SK-N-SH treated with all-trans-retinoic acid at 6 μM for 48 hours (cell line): ENCODE measurements around the gene UBFD1.

Experiments used
- ARNTL ChIP-seq: fragments of 450-650 bp; formaldehyde crosslinking; IDR thresholded peaks from 2 replicates; pipeline ENCODE4 v1.5.0; 2020; ENCODE audit warnings: low read depth, mild to moderate bottlenecking, moderate library complexity, borderline replicate concordance
- ISL1 ChIP-seq: fragments of 250-450 bp; sonication (Bioruptor Pico); IDR thresholded peaks from 2 replicates; pipeline ENCODE4 v2.1.2; 2022; ENCODE audit warnings: mild to moderate bottlenecking, moderate library complexity
- SNAI2 ChIP-seq: fragments of 250-450 bp; sonication (Bioruptor Pico); IDR thresholded peaks from 2 replicates; pipeline ENCODE4 v1.5.0; 2020; ENCODE audit warnings: mild to moderate bottlenecking, moderate library complexity
- TOX ChIP-seq: fragments of 250-450 bp; sonication (Bioruptor Pico); IDR thresholded peaks from 2 replicates; pipeline ENCODE4 v1.8.0; 2021; ENCODE audit warnings: mild to moderate bottlenecking, moderate library complexity, borderline replicate concordance
- ZC3H10 ChIP-seq: fragments of 250-450 bp; sonication (Bioruptor Pico); IDR thresholded peaks from 2 replicates; pipeline ENCODE4 v1.5.1; 2021; ENCODE audit warnings: mild to moderate bottlenecking, moderate library complexity
- ZFP3 ChIP-seq: fragments of 250-450 bp; sonication (Bioruptor Pico); IDR thresholded peaks from 2 replicates; pipeline ENCODE4 v1.5.0; 2020; ENCODE audit warnings: mild to moderate bottlenecking, moderate library complexity
- ZFP30 ChIP-seq: fragments of 450-650 bp; formaldehyde crosslinking; IDR thresholded peaks from 2 replicates; pipeline ENCODE4 v1.5.0; 2022; ENCODE audit warnings: mild to moderate bottlenecking, moderate library complexity
- ZNF565 ChIP-seq: fragments of 450-650 bp; formaldehyde crosslinking; conservative IDR thresholded peaks from 2 replicates; pipeline ENCODE4 v1.5.0; 2020; ENCODE audit warnings: low read depth, mild to moderate bottlenecking, moderate library complexity
- ZNF70 ChIP-seq: fragments of 450-650 bp; formaldehyde crosslinking; IDR thresholded peaks from 2 replicates; pipeline ENCODE4 v1.5.0; 2020; ENCODE audit warnings: mild to moderate bottlenecking, moderate library complexity
- ZNF8 ChIP-seq: fragments of 450-650 bp; formaldehyde crosslinking; IDR thresholded peaks from 2 replicates; pipeline ENCODE4 v1.5.0; 2020; ENCODE audit warnings: mild to moderate bottlenecking, moderate library complexity
- TF ChIP-seq, protein P1 (sequence below): fragments of 250-450 bp; sonication (Bioruptor Pico); IDR thresholded peaks from 2 replicates; pipeline ENCODE4 v1.8.0; 2020; ENCODE audit warnings: mild to moderate bottlenecking, moderate library complexity, borderline replicate concordance
- TF ChIP-seq, protein P2 (sequence below): fragments of 250-450 bp; sonication (Bioruptor Pico); IDR thresholded peaks from 2 replicates; pipeline ENCODE4 v1.5.0; 2020; ENCODE audit warnings: mild to moderate bottlenecking, moderate library complexity

DNA sequence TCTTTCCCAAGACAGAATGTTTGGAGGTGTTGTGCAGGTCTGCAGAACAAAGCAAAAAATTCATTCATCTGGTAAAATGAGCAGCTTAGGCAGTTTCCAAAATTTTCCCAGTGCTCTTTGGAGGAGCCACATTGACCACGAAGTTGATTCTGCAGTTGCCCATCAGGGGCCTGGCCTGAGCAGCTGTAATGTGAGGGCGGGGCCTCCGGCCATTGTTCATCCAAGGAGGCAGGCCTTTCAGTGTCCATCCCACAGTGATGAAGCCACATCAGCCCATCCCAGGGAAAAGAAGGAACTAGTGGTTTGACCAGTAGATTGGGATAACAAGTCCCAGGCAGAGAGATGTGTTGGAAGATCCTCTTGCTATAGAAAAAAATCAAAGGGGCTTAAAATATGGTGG lies 10.1 kb downstream of the UBFD1 start:
- TF ChIP-seq ZC3H10 (CRISPR knock-in tag) (no peak), ARNTL (CRISPR knock-in tag) (no peak), ISL1 (CRISPR knock-in tag) (no peak), TOX (CRISPR knock-in tag) (no peak), ZNF8 (CRISPR knock-in tag) (no peak), ZFP30 (CRISPR knock-in tag) (no peak), ZFP3 (CRISPR knock-in tag) (no peak), SNAI2 (CRISPR knock-in tag) (no peak), ZNF70 (CRISPR knock-in tag) (no peak), ZNF565 (CRISPR knock-in tag) (no peak)
- TF ChIP-seq, protein P1, sequence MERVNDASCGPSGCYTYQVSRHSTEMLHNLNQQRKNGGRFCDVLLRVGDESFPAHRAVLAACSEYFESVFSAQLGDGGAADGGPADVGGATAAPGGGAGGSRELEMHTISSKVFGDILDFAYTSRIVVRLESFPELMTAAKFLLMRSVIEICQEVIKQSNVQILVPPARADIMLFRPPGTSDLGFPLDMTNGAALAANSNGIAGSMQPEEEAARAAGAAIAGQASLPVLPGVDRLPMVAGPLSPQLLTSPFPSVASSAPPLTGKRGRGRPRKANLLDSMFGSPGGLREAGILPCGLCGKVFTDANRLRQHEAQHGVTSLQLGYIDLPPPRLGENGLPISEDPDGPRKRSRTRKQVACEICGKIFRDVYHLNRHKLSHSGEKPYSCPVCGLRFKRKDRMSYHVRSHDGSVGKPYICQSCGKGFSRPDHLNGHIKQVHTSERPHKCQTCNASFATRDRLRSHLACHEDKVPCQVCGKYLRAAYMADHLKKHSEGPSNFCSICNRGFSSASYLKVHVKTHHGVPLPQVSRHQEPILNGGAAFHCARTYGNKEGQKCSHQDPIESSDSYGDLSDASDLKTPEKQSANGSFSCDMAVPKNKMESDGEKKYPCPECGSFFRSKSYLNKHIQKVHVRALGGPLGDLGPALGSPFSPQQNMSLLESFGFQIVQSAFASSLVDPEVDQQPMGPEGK: no peak
- TF ChIP-seq, protein P2, sequence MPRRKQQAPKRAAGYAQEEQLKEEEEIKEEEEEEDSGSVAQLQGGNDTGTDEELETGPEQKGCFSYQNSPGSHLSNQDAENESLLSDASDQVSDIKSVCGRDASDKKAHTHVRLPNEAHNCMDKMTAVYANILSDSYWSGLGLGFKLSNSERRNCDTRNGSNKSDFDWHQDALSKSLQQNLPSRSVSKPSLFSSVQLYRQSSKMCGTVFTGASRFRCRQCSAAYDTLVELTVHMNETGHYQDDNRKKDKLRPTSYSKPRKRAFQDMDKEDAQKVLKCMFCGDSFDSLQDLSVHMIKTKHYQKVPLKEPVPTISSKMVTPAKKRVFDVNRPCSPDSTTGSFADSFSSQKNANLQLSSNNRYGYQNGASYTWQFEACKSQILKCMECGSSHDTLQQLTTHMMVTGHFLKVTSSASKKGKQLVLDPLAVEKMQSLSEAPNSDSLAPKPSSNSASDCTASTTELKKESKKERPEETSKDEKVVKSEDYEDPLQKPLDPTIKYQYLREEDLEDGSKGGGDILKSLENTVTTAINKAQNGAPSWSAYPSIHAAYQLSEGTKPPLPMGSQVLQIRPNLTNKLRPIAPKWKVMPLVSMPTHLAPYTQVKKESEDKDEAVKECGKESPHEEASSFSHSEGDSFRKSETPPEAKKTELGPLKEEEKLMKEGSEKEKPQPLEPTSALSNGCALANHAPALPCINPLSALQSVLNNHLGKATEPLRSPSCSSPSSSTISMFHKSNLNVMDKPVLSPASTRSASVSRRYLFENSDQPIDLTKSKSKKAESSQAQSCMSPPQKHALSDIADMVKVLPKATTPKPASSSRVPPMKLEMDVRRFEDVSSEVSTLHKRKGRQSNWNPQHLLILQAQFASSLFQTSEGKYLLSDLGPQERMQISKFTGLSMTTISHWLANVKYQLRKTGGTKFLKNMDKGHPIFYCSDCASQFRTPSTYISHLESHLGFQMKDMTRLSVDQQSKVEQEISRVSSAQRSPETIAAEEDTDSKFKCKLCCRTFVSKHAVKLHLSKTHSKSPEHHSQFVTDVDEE (CRISPR knock-in tag): no peak
